GM23338 (cell line): Measurements from ENCODE around the gene CCR6. TPM values are rescaled to one million over a fixed set of nuclear protein-coding genes. Genes with fewer than 3 reads are reported as not detected.
A peak's percentile ranks its signal among the peaks of the same experiment; 100 is the strongest.

ENCODE experiments used
- ATAC-seq: fragments of 200-7000 bp; cut with Tn5 transposase; 3 replicates; pipeline ENCODE4 v1.9.1; 2020
- DNase-seq: peaks from one replicate; pipeline ENCODE4 v3.0.0-alpha.2; 2015; ENCODE audit warnings: low spot score
- H2AFZ ChIP-seq: fragments of 200-600 bp; sonication (generic); 2 replicates; pipeline ENCODE4 v1.8.0; 2016; ENCODE audit warnings: antibody characterized with exemption, mild to moderate bottlenecking, moderate library complexity
- H3F3A ChIP-seq: fragments of 200-600 bp; sonication (generic); replicated peaks from 2 replicates; pipeline ENCODE4 v1.8.0; 2017; ENCODE audit warnings: antibody characterized with exemption, mixed run types, low read depth
- H3K27ac ChIP-seq: fragments of 200-600 bp; sonication (generic); 2 replicates; pipeline ENCODE4 v1.6.1; 2016; ENCODE audit warnings: low read depth
- H3K27me3 ChIP-seq: fragments of 200-600 bp; sonication (generic); 2 replicates; pipeline ENCODE4 v1.8.0; 2016; ENCODE audit warnings: mild to moderate bottlenecking, mixed run types, moderate library complexity; ENCODE audit not compliant: insufficient read depth
- H3K36me3 ChIP-seq: fragments of 200-600 bp; sonication (generic); 2 replicates; pipeline ENCODE4 v1.8.0; 2016; ENCODE audit warnings: mild to moderate bottlenecking; ENCODE audit not compliant: insufficient read depth
- H3K4me1 ChIP-seq: fragments of 200-600 bp; sonication (generic); 2 replicates; pipeline ENCODE4 v1.8.0; 2016; ENCODE audit warnings: mild to moderate bottlenecking, moderate library complexity; ENCODE audit not compliant: insufficient read depth
- H3K4me2 ChIP-seq: fragments of 200-600 bp; sonication (generic); 2 replicates; pipeline ENCODE4 v1.7.1; 2017; ENCODE audit warnings: mixed run types
- H3K4me3 ChIP-seq: fragments of 200-600 bp; sonication (generic); 2 replicates; pipeline ENCODE4 v1.6.1; 2016; ENCODE audit warnings: mixed run types
- H3K79me2 ChIP-seq: fragments of 200-600 bp; sonication (generic); replicated peaks from 2 replicates; pipeline ENCODE4 v1.8.0; 2017; ENCODE audit warnings: mild to moderate bottlenecking; ENCODE audit not compliant: insufficient read depth
- H3K9me2 ChIP-seq: fragments of 200-600 bp; sonication (generic); 2 replicates; pipeline ENCODE4 v1.8.0; 2017; ENCODE audit not compliant: insufficient read depth
- H4K20me1 ChIP-seq: fragments of 200-600 bp; sonication (generic); replicated peaks from 2 replicates; pipeline ENCODE4 v1.8.0; 2017; ENCODE audit warnings: mild to moderate bottlenecking; ENCODE audit not compliant: insufficient read depth
- H3K27ac Mint-ChIP-seq: 2 replicates; pipeline ENCODE4 v1.8.0; 2020; ENCODE audit warnings: inconsistent platforms, mild to moderate bottlenecking, moderate library complexity, mixed read lengths
- H3K27me3 Mint-ChIP-seq: 3 replicates; pipeline ENCODE4 v1.8.0; 2022; ENCODE audit warnings: low read depth, mild to moderate bottlenecking, moderate library complexity, mixed read lengths, inconsistent platforms; ENCODE audit not compliant: insufficient read depth, poor library complexity
- H3K36me3 Mint-ChIP-seq: 3 replicates; pipeline ENCODE4 v1.8.0; 2021; ENCODE audit warnings: low read depth, mild to moderate bottlenecking, inconsistent platforms, moderate library complexity, mixed read lengths
- H3K4me1 Mint-ChIP-seq: 3 replicates; pipeline ENCODE4 v1.8.0; 2020; ENCODE audit warnings: mild to moderate bottlenecking, inconsistent platforms, mixed read lengths
- H3K4me3 Mint-ChIP-seq: 3 replicates; pipeline ENCODE4 v1.8.0; 2021; ENCODE audit warnings: moderate library complexity, mild to moderate bottlenecking, inconsistent platforms, mixed read lengths
- H3K9me3 Mint-ChIP-seq: 3 replicates; pipeline ENCODE4 v1.8.0; 2020; ENCODE audit warnings: moderate library complexity, mild to moderate bottlenecking, inconsistent platforms, mixed read lengths
- CTCF ChIP-seq, 2 experiments: fragments of 200-600 bp in 1 of 2; sonication (generic) in 1 of 2; conservative IDR thresholded peaks; 2 replicates each; pipeline versions ENCODE4 v1.5.1 to v1.6.1; 2016 to 2017; ENCODE audit warnings: antibody characterized with exemption in 2 of 2, low read depth in 2 of 2, mild to moderate bottlenecking in 2 of 2, moderate library complexity in 1 of 2
- REST ChIP-seq: IDR thresholded peaks from one replicate; pipeline ENCODE4 v1.6.1; 2018; ENCODE audit warnings: antibody characterized with exemption; ENCODE audit not compliant: unreplicated experiment
- ZNF114 ChIP-seq: fragments of 250-450 bp; sonication (Bioruptor Pico); IDR thresholded peaks from 2 replicates; pipeline ENCODE4 v1.5.0; 2020; ENCODE audit warnings: mild to moderate bottlenecking, moderate library complexity
- ZNF462 ChIP-seq: fragments of 250-450 bp; sonication (Bioruptor Pico); IDR thresholded peaks from 2 replicates; pipeline ENCODE4 v1.5.0; 2020; ENCODE audit warnings: mild to moderate bottlenecking, moderate library complexity
- polyA plus RNA-seq: library from polyadenylated mRNA; unstranded; fragments of >200 nt; fragmentation: Nextera tagmentation; extraction: Ambion mirVana; gene quantifications from 2 replicates; pipeline ENCODE4 v1.2.1, GENCODE V29; 2016
- total RNA-seq: library from RNA; depleted of rRNA; stranded (reverse); fragments of >200 nt; shearing (Covaris generic); gene quantifications from 2 replicates; pipeline ENCODE4 v1.2.3, GENCODE V29; 2014

The CCR6 gene
- total and polyA plus RNA-seq, 2 experiments from 2014 or later: not detected

GRCh38 chr6:167125855-167126349 lies 3.0 kb downstream of the CCR6 start (continued):
- TF ChIP-seq REST: no peak
- no peak for TF ChIP-seq ZNF462
- TF ChIP-seq ZNF114 (CRISPR knock-in tag): no peak

- H3K4me2 ChIP-seq: no peak overlapping the region
- TF ChIP-seq CTCF (conservative IDR thresholded peaks at IDR 0.05; ENCODE audit: low read depth in 2 of 2): no peak
Observed at GRCh38 chr6:167127785-167128531, 5.1 kb downstream of the CCR6 start.

More at GRCh38 chr6:167127785-167128531, 5.1 kb downstream of the CCR6 start:
- no peaks in the 10 kb centered on the region for H3K27me3 ChIP-seq
- H3K4me3 Mint-ChIP-seq: no peak overlapping the region
- no peaks in the 10 kb centered on the region; the same call in 1 of the 2 replicates for H3K79me2 ChIP-seq
- no peaks in the 10 kb centered on the region for H3K9me2 ChIP-seq
- no peak overlapping the region for H3K27ac ChIP-seq
- ATAC-seq: no peak
- no peaks in the 10 kb centered on the region for H3K4me1 ChIP-seq
- H3K4me3 ChIP-seq: no peak overlapping the region
- no peaks in the 10 kb centered on the region for H3K9me3 Mint-ChIP-seq
- no peak for DNase-seq
- no peaks in the 10 kb centered on the region; the same call in 2 of the 3 replicates for H3K4me1 Mint-ChIP-seq
- H4K20me1 ChIP-seq: no peaks in the 10 kb centered on the region
- peaks cover 3% of the 10 kb centered on the region for H3K27me3 Mint-ChIP-seq
- no peak overlapping the region for H3K27ac Mint-ChIP-seq
- no peaks in the 10 kb centered on the region for H3K36me3 ChIP-seq
- H2AFZ ChIP-seq: peak overlapping the region; percentile 78; the same call in 1 of the 2 replicates
- H3F3A ChIP-seq: no peaks in the 10 kb centered on the region
- no peaks in the 10 kb centered on the region for H3K36me3 Mint-ChIP-seq
